Esophagus muscularis mucosa (tissue), 4 donors: ENCODE data around the gene UBE2V1. TPM values are rescaled to one million over a fixed set of nuclear protein-coding genes. Genes with fewer than 3 reads are reported as not detected.

Experiments used
- DNase-seq: peaks from one replicate; pipeline ENCODE4 v3.0.0-alpha.2; 2017; ENCODE audit errors: extremely low spot score
- H3K27ac ChIP-seq, 4 donors: fragments of 200-600 bp; sonication (generic); replicated peaks in 1 of 4; 1 replicate in 3 of 4; 2 replicates in 1 of 4; pipeline ENCODE4 v1.5.1; 2016 to 2019; ENCODE audit warnings: mild to moderate bottlenecking in 1 of 4
- H3K27me3 ChIP-seq, 4 donors: fragments of 200-600 bp; sonication (generic); one replicate each; pipeline versions ENCODE4 v1.5.1 to v1.6.0; 2016 to 2019
- H3K36me3 ChIP-seq, 4 donors: fragments of 200-600 bp; sonication (generic); one replicate each; pipeline ENCODE4 v1.5.1; 2016 to 2019
- H3K4me1 ChIP-seq, 4 donors: fragments of 200-600 bp; sonication (generic); one replicate each; pipeline ENCODE4 v1.5.1; 2016 to 2019
- H3K4me3 ChIP-seq, 4 donors: fragments of 200-600 bp; sonication (generic); 1 replicate in 2 of 4; 2 replicates in 2 of 4; pipeline ENCODE4 v1.5.1; 2016 to 2019; ENCODE audit warnings: mild to moderate bottlenecking in 4 of 4, moderate library complexity in 1 of 4
- H3K9me3 ChIP-seq, 4 donors: fragments of 200-600 bp; sonication (generic); 1 replicate in 3 of 4; 2 replicates in 1 of 4; pipeline ENCODE4 v1.5.1; 2016 to 2019
- EP300 ChIP-seq: sonication (generic); formaldehyde crosslinking; IDR thresholded peaks from one replicate; pipeline ENCODE4 v1.6.1; 2017; ENCODE audit warnings: antibody characterized with exemption
- POLR2A ChIP-seq: fragments of 450-650 bp; IDR thresholded peaks from one replicate; pipeline ENCODE4 v1.6.1; 2017; ENCODE audit warnings: antibody characterized with exemption, moderate library complexity, mild to moderate bottlenecking, low read depth
- POLR2AphosphoS5 ChIP-seq, 2 donors: sonication (generic); formaldehyde crosslinking; IDR thresholded peaks; one replicate each; pipeline ENCODE4 v1.6.1; 2017; ENCODE audit warnings: antibody characterized with exemption in 2 of 2
- WGBS: methylation state at CpG from one replicate; pipeline ENCODE4 v1.1.5; 2018; 5-methylcytosine and 5-hydroxymethylcytosine counted together
- intact Hi-C: fragments of 100-400 bp; cut with DNase I; formaldehyde crosslinking; loops from one replicate; pipeline ENCODE4 v1.15.1; 2023
- total RNA-seq, 4 donors: library from RNA; depleted of rRNA; stranded (reverse); fragments of >200 nt; gene quantifications; one replicate each; pipeline versions ENCODE4 v1.1.0 to v1.2.1, GENCODE V29; 2016
- TF ChIP-seq, protein P1 (sequence below), 3 experiments: fragments of 200-600 bp in 2 of 3; fragments of 450-650 bp in 1 of 3; sonication (generic) in 2 of 3; IDR thresholded peaks; one replicate each; pipeline ENCODE4 v1.5.1; 2017 to 2019; ENCODE audit warnings: antibody characterized with exemption in 3 of 3, mild to moderate bottlenecking in 2 of 3, moderate library complexity in 1 of 3

The UBE2V1 gene
- total RNA-seq, 4 donors from 2014 or later = 66.8 to 104 (median 78.3) TPM

DNA sequence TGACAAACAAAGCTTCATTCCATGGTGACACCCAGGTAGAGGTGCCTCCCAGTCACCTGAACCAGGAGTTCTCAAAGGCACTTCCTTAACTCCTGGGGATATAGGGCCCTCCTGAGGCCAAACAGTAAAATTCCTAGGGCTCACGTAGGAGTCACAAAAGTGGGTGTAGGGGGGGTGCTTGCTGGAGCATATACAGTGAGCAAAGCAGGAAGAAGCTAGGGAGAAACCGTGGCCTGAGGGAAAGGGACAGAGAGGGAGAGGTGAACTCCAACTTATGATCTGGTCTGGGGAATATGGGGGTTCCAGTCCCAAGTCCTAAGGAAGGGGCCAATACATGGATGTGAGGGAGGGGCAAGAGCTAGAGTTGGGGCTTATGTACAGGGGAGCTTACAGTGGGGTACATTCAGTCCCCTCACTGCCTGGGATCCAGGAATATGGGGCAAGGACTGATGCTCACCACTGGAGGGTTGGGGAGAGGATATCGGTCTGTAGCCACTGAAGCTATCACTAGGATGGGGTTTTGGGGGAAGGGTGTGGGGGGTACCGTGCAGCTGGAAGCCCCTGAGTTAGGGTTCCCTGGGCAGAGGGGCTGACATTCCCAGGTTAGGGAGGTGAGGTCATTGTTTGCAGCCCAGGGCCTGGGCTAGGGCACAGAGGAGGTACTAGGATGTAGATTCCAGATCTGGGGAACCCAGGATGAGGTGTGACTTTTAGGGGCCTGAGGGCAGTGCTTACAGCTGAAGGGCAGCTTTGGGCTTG, 39.6 kb upstream of the UBE2V1 start:
- H3K27ac ChIP-seq = peak overlapping the region; percentile 92 to 93 (median 92)
- TF ChIP-seq EP300 (no peak), POLR2A (no peak), POLR2AphosphoS5 (IDR thresholded peaks at IDR 0.05) (no peak)
- TF ChIP-seq, protein P1, sequence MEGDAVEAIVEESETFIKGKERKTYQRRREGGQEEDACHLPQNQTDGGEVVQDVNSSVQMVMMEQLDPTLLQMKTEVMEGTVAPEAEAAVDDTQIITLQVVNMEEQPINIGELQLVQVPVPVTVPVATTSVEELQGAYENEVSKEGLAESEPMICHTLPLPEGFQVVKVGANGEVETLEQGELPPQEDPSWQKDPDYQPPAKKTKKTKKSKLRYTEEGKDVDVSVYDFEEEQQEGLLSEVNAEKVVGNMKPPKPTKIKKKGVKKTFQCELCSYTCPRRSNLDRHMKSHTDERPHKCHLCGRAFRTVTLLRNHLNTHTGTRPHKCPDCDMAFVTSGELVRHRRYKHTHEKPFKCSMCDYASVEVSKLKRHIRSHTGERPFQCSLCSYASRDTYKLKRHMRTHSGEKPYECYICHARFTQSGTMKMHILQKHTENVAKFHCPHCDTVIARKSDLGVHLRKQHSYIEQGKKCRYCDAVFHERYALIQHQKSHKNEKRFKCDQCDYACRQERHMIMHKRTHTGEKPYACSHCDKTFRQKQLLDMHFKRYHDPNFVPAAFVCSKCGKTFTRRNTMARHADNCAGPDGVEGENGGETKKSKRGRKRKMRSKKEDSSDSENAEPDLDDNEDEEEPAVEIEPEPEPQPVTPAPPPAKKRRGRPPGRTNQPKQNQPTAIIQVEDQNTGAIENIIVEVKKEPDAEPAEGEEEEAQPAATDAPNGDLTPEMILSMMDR (IDR thresholded peaks at IDR 0.05) = peak in 1 of 3 experiments; percentile 12
- 8% methylated on average over 4 of the region's 4 CpGs for WGBS
- H3K36me3 ChIP-seq = peaks cover 0 to 16% (median 13%) of the 10 kb centered on the region in 4 donors
- peaks cover 50 to 62% (median 60%) of the 10 kb centered on the region in 4 donors for H3K4me1 ChIP-seq
- H3K4me3 ChIP-seq = peak overlapping the region; percentile 93 to 98 (median 96)
- DNase-seq = no peak
- intact Hi-C loops = no loop called here
- no peaks in the 10 kb centered on the region for H3K9me3 ChIP-seq
- no peaks in the 10 kb centered on the region for H3K27me3 ChIP-seq

DNA sequence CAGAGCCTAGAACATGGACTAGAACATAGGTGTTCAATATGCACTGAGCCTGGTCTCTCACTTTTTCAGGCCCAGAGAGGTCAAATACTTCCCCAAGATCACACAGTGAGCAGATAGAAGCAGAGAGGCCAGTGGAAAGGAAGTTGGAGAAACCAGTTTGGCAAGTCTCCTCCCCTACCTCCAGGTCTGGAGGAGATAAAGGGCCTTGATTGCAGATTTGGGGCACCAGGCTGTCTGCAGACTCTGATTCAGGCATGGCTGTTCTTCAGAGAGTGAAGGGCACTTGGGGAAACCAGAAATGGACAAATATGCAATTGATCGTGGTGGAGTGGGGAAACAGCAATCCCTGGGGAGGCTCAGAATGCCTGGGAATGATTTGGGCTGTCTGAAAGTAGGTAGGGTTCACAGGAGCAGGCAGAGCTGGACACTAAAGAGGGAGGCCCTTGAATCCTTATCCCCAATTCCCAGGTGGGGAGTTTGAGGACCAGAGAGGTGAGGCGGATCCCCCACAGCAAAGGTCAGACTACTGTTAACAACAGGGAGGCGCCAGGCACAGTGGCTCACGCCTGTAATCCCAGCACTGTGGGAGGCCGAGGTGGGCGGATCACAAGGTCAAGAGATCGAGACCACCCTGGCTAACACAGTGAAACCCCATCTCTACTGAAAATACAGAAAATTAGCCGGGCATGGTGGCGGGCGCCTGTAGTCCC, 38.2 kb upstream of the UBE2V1 start:
- peak overlapping the region; percentile 34 to 93 (median 69) for H3K27ac ChIP-seq
- H3K4me1 ChIP-seq = peaks cover 64 to 76% (median 74%) of the 10 kb centered on the region in 4 donors
- DNase-seq = no peak
- TF ChIP-seq POLR2AphosphoS5 (IDR thresholded peaks at IDR 0.05) (no peak), POLR2A (no peak), EP300 (no peak)
- TF ChIP-seq, protein P1 (IDR thresholded peaks at IDR 0.05) = no peak
- H3K9me3 ChIP-seq = no peaks in the 10 kb centered on the region
- H3K27me3 ChIP-seq = no peaks in the 10 kb centered on the region
- peaks cover 0 to 16% (median 13%) of the 10 kb centered on the region in 4 donors for H3K36me3 ChIP-seq
- WGBS = 87% methylated on average over 10 of the region's 10 CpGs
- H3K4me3 ChIP-seq = peak overlapping the region in 1 of 4 donors; percentile 98
- intact Hi-C loops = no loop called here

DNA sequence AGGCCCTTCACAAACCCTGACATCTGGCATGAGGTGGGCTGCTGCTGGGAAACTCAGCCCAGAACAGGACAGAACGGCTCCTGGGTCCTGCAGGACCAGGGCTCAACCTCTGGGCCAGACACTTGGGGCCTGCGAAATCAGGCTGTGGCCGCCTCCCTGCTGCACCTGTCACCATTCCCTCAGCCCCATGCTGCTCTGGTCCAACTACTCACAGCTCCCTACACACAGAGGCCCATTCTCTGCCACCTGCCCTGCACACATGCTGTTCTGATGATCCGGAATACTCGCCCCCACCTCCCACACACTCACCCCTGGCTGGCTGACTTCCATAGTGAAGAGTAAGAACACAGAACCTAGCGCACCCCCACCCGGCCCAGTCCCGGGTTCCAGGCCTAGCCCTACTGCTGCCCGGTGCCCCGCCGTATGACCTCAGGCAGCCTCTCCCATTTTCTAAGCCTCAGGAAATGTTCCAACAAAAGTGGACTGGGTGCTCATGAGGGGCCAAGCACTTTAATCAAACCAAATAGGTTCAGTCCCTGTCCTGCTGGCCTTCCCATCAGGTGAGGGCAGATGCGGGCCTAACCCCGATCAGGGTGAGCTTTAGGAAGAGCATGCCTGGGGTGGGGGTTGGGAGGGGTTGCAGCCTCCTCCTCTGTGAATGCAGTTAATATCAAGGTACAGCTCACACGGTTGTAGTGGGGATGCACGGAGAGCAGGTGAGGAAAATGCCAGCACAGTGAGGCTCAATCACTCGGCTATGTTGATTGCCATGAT, 36.7 kb upstream of the UBE2V1 start:
- TF ChIP-seq POLR2AphosphoS5 (IDR thresholded peaks at IDR 0.05) = no peak
- TF ChIP-seq POLR2A = no peak
- no peak for TF ChIP-seq EP300
- TF ChIP-seq, protein P1 (IDR thresholded peaks at IDR 0.05) = no peak
- Histone ChIP-seq H3K36me3 (peaks cover 0 to 23% (median 13%) of the 10 kb centered on the region in 4 donors), H3K27ac (peak overlapping the region; percentile 22 to 46 (median 36)), H3K27me3 (no peaks in the 10 kb centered on the region), H3K4me1 (peaks cover 64 to 92% (median 89%) of the 10 kb centered on the region in 4 donors), H3K9me3 (no peaks in the 10 kb centered on the region), H3K4me3 (no peak overlapping the region)
- DNase-seq = no peak
- intact Hi-C loops = no loop called here
- whole genome bisulfite sequencing = 82% methylated on average over 14 of the region's 16 CpGs

DNA sequence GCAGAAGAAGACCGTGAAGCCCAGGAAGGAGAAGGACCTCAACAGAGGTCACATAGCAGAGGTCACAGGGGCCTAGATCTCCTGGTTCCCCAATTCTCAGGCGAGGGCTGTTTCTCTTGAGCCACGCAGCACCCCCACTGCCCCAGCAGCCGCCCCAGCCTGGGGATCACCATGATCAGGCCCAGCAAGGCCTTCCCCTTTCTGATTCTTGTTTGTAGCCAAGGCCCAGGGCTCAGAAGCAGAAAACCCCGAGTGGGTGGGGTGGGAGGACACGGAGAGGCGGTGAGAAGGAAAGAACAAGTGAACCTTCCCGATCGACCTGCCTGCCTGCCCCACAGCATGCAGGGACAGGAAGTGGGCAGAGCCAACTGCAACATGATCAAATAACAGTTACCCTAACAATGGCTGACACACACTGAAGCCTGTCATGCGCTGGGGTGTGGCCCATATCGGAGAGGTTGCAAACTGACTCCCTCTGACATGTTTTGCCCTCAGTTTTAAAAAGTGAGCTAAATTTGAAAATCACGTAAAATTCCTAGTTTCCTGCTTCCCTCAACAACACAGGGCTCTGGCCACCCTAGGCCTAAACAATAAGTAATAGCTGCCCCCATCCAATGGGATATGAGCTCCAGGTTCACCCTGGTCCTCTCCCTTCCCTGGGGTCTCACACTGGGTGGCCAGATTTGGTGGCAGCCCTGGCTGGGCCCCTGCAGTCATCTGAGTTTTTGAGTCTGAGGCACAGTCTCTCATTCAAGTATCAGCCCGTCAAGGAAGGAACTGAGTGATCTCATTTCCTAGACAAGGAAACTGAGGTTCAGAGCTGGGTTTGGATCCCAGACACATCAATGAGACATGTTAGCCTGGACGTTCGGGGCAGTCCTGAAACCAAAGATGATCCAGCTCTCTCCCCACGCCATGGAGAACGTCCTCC, 34.0 kb upstream of the UBE2V1 start:
- Histone ChIP-seq H3K9me3 (no peaks in the 10 kb centered on the region), H3K4me1 (peaks cover 67 to 100% (median 94%) of the 10 kb centered on the region in 4 donors), H3K27ac (peak overlapping the region; percentile 43 to 66 (median 66)), H3K4me3 (no peak overlapping the region), H3K36me3 (peaks cover 12 to 38% (median 29%) of the 10 kb centered on the region in 4 donors), H3K27me3 (no peaks in the 10 kb centered on the region)
- intact Hi-C loops = no loop called here
- WGBS = 60% methylated on average over 17 of the region's 17 CpGs
- TF ChIP-seq POLR2A (no peak), EP300 (no peak), POLR2AphosphoS5 (IDR thresholded peaks at IDR 0.05) (no peak)
- TF ChIP-seq, protein P1 (IDR thresholded peaks at IDR 0.05) = no peak
- no peak for DNase-seq
